Parathyroid adenoma (tissue), 2 donors: ENCODE measurements around the gene PYY.

Experiments
- H2AFZ ChIP-seq: fragments of 300-600 bp; sonication (generic); one replicate; pipeline ENCODE4 v1.7.0; 2017; ENCODE audit warnings: antibody characterized with exemption, mild to moderate bottlenecking
- H3K27ac ChIP-seq: fragments of 300-600 bp; sonication (generic); one replicate; pipeline ENCODE4 v1.7.0; 2017
- H3K27me3 ChIP-seq: fragments of 300-600 bp; sonication (generic); one replicate; pipeline ENCODE4 v1.7.0; 2017; ENCODE audit warnings: low read length; ENCODE audit not compliant: control insufficient read depth, insufficient read depth
- H3K36me3 ChIP-seq: fragments of 300-600 bp; sonication (generic); one replicate; pipeline ENCODE4 v1.7.0; 2017; ENCODE audit warnings: low read length; ENCODE audit not compliant: control insufficient read depth, insufficient read depth
- H3K4me1 ChIP-seq: fragments of 300-600 bp; sonication (generic); one replicate; pipeline ENCODE4 v1.7.0; 2017; ENCODE audit warnings: control low read depth
- H3K4me2 ChIP-seq: fragments of 300-600 bp; sonication (generic); one replicate; pipeline ENCODE4 v1.7.0; 2017; ENCODE audit warnings: low read length
- H3K4me3 ChIP-seq: fragments of 300-600 bp; sonication (generic); one replicate; pipeline ENCODE4 v1.7.0; 2017; ENCODE audit warnings: low read depth, low read length
- H3K79me2 ChIP-seq: fragments of 300-600 bp; sonication (generic); one replicate; pipeline ENCODE4 v1.7.0; 2017; ENCODE audit warnings: control low read depth
- H3K9ac ChIP-seq: fragments of 300-600 bp; sonication (generic); one replicate; pipeline ENCODE4 v1.7.0; 2017; ENCODE audit warnings: mild to moderate bottlenecking
- H3K9me3 ChIP-seq: fragments of 300-600 bp; sonication (generic); one replicate; pipeline ENCODE4 v1.7.0; 2017; ENCODE audit warnings: low read length; ENCODE audit not compliant: control insufficient read depth
- TF ChIP-seq, protein P1 (sequence below): fragments of 300-600 bp; sonication (generic); IDR thresholded peaks from one replicate; pipeline ENCODE4 v1.7.0; 2017; ENCODE audit warnings: antibody characterized with exemption, mild to moderate bottlenecking
- donor health status: primary hyperparathyroidism.

The PYY gene

DNA sequence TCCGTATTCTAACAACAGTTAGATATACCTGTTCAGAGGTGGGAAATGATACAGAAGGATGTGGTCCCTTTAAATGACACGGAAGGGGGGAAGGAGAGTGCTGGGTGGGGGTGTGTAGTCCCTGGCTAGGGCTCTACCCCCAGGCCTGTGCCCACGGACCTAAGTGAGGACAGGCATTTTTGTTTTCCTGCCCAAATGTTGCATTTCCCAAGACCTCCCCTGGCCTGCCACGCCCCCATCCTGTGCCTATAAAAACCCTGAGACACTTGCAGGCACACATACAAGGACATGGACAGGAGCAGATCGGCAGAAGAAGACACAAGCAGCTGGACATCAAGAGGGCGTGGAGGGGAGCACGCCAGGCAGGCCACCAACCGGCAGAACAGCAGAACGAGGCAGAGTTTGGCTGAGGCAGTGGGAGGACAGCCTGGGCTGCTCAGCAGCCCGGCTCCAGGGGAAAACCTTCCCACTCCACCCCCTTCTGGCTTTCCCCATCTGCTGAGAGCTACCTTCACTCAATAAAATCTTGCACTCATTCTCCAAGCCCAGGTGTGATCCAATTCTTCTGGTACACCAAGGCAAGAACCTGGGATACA is 33.1 kb downstream of the PYY start:
- Histone ChIP-seq H3K9ac (no peak overlapping the region), H2AFZ (no peak overlapping the region), H3K4me3 (no peak overlapping the region), H3K27ac (no peak overlapping the region), H3K79me2 (no peaks in the 10 kb centered on the region), H3K4me1 (peaks cover 8% of the 10 kb centered on the region), H3K9me3 (no peaks in the 10 kb centered on the region), H3K27me3 (no peaks in the 10 kb centered on the region), H3K4me2 (no peak overlapping the region), H3K36me3 (no peaks in the 10 kb centered on the region)
- TF ChIP-seq, protein P1, sequence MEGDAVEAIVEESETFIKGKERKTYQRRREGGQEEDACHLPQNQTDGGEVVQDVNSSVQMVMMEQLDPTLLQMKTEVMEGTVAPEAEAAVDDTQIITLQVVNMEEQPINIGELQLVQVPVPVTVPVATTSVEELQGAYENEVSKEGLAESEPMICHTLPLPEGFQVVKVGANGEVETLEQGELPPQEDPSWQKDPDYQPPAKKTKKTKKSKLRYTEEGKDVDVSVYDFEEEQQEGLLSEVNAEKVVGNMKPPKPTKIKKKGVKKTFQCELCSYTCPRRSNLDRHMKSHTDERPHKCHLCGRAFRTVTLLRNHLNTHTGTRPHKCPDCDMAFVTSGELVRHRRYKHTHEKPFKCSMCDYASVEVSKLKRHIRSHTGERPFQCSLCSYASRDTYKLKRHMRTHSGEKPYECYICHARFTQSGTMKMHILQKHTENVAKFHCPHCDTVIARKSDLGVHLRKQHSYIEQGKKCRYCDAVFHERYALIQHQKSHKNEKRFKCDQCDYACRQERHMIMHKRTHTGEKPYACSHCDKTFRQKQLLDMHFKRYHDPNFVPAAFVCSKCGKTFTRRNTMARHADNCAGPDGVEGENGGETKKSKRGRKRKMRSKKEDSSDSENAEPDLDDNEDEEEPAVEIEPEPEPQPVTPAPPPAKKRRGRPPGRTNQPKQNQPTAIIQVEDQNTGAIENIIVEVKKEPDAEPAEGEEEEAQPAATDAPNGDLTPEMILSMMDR: no peak

DNA sequence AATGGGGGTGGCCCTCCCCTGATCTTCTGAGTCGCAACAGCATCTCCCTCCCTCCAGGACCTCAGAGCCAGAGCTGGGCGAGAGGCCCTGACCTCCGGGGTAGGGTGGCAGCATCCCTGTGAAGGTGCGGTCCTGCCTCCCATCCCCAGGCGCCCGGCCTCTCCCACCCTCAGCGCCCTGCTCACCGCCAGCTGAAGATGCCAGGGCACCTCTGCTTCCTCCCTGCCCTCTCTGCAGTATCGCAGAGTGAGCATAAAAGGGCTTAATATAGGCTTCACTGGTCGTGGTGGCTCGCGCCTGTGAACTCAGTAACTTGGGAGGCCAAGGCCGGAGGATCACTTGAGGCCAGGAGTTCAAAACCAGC is 35.7 kb downstream of the PYY start:
- no peaks in the 10 kb centered on the region for H3K36me3 ChIP-seq
- peak overlapping the region; percentile 31 for H2AFZ ChIP-seq
- TF ChIP-seq, protein P1: no peak
- H3K4me2 ChIP-seq: no peak overlapping the region
- H3K9me3 ChIP-seq: no peaks in the 10 kb centered on the region
- H3K9ac ChIP-seq: no peak overlapping the region
- H3K4me3 ChIP-seq: no peak overlapping the region
- H3K4me1 ChIP-seq: peaks cover 8% of the 10 kb centered on the region
- H3K27ac ChIP-seq: no peak overlapping the region
- no peaks in the 10 kb centered on the region for H3K79me2 ChIP-seq
- no peaks in the 10 kb centered on the region for H3K27me3 ChIP-seq

DNA sequence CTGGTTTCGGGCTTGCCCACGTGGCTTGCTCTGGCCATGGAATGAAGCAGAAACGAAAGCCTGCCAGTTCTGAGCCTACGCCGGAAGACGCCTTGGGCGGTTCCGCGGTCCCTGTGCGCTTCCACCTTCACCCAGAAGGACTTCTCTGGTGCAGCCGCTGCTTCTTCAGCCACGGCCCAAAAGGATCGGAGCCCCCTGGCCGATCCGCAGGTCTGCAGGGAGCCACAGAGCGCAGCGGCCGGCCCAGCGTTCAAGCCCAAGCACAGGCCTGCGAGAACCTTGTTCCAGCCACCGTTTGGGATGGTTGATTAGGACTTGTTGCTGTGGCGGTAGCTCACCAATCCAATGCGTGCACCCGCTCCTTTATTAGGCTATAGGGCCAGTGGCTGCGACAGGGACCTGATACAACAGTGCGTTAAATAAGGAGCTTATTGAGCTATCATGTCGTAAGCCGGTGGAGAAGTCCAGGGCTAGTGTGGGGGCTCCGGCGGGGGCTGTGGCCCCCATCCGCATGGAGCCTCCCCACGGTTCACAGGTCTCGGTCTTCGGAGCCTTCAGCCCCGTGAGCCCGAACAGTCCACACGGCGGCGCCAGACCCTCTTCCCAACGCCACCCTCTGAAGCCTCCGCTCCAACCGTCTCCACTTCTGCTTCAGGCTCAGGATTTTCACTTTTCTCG is 36.3 kb downstream of the PYY start:
- Histone ChIP-seq H2AFZ (peak overlapping the region; percentile 40), H3K36me3 (no peaks in the 10 kb centered on the region), H3K4me2 (no peak overlapping the region), H3K9ac (no peak overlapping the region), H3K79me2 (no peaks in the 10 kb centered on the region), H3K9me3 (no peaks in the 10 kb centered on the region), H3K27me3 (no peaks in the 10 kb centered on the region), H3K27ac (no peak overlapping the region), H3K4me1 (peaks cover 8% of the 10 kb centered on the region), H3K4me3 (no peak overlapping the region)
- TF ChIP-seq, protein P1: peak; percentile 35

DNA sequence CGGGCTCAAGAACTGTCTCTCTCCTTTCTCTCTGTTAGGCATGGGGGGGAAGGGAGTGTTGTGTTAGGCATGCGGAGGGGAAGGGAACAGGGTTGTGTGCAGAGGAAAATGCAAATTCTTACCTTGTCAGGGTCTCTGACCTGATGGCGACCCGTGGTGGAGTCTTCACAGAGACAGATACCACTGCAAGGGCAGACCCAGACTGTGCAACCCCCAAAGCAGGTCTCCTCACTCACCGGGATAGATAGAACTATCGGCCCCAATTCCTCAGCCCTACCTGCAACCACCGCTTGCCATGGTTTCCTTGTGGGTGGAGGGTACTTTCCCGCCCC is 36.8 kb downstream of the PYY start:
- TF ChIP-seq, protein P1: no peak
- Histone ChIP-seq H3K27ac (no peak overlapping the region), H3K4me2 (no peak overlapping the region), H3K36me3 (no peaks in the 10 kb centered on the region), H2AFZ (peak overlapping the region; percentile 40), H3K4me3 (no peak overlapping the region), H3K4me1 (peaks cover 12% of the 10 kb centered on the region), H3K9me3 (no peaks in the 10 kb centered on the region), H3K9ac (no peak overlapping the region), H3K27me3 (no peaks in the 10 kb centered on the region), H3K79me2 (no peaks in the 10 kb centered on the region)

DNA sequence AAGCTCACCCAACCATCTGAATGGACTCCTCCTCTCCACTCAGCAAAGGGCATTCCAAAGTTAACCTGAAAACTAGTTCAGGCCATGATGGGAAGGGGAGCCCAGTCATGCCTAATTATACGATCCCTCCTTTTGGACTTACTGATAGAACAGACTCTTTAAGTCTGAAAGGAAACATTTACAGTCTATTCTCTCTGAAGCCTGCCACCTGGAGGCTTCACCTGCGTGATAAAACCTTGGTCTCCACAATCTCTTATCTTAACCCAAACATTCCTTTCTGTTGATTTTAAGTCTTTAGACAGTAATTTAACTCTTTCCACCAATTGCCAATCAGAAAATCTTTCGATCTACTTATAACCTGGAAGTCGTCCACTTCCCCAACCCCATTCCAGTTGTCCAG is 37.4 kb downstream of the PYY start:
- Histone ChIP-seq H3K27ac (no peak overlapping the region), H3K79me2 (no peaks in the 10 kb centered on the region), H3K4me3 (no peak overlapping the region), H3K4me1 (peaks cover 18% of the 10 kb centered on the region), H3K36me3 (no peaks in the 10 kb centered on the region), H3K9ac (no peak overlapping the region), H3K27me3 (no peaks in the 10 kb centered on the region), H3K4me2 (no peak overlapping the region), H3K9me3 (no peaks in the 10 kb centered on the region), H2AFZ (no peak overlapping the region)
- TF ChIP-seq, protein P1: no peak
